OCI-LY7 (cell line): Measurements from ENCODE around the gene AOPEP. TPM values are rescaled to one million over a fixed set of nuclear protein-coding genes. Genes with fewer than 3 reads are reported as not detected.

Source experiments
- BruUV-seq: library from RNA; stranded (reverse); fragments of 400-500 nt; replicated peaks from 2 replicates; lab custom pipeline; 2021; lab: Mats Ljungman, UMichigan
- CTCF ChIA-PET: fragments of 300-600 bp; sonication (Branson Sonifier 250); formaldehyde crosslinking; loops from one replicate; lab custom pipeline; 2022; ENCODE audit warnings: antibody characterized with exemption; ENCODE audit not compliant: unreplicated experiment; lab: Charles Lee
- POLR2A ChIA-PET: fragments of 300-600 bp; sonication (Branson Sonifier 250); formaldehyde crosslinking; loops from one replicate; lab custom pipeline; 2022; ENCODE audit warnings: antibody characterized with exemption; lab: Charles Lee
- DNase-seq: peaks from one replicate; pipeline ENCODE4 v3.0.0-alpha.2; 2015; ENCODE audit warnings: low spot score
- H2AFZ ChIP-seq: fragments of 200-600 bp; sonication (generic), shearing (Covaris generic); 2 replicates; pipeline ENCODE4 v1.6.1; 2014; ENCODE audit warnings: mild to moderate bottlenecking, antibody characterized with exemption, low read length, moderate library complexity
- H3K27ac ChIP-seq: fragments of 200-600 bp; sonication (generic); 2 replicates; pipeline ENCODE4 v1.5.1; 2014; ENCODE audit warnings: mixed run types, low read depth, mild to moderate bottlenecking, moderate library complexity, low read length, inconsistent platforms; ENCODE audit not compliant: poor library complexity, severe bottlenecking
- H3K36me3 ChIP-seq: fragments of 200-600 bp; sonication (generic); 2 replicates; pipeline ENCODE4 v1.6.1; 2014; ENCODE audit warnings: mild to moderate bottlenecking, antibody characterized with exemption, low read length, moderate library complexity, mixed read lengths; ENCODE audit not compliant: insufficient read depth
- H3K4me1 ChIP-seq: fragments of 200-600 bp; sonication (generic); 2 replicates; pipeline ENCODE4 v1.5.1; 2014; ENCODE audit warnings: mild to moderate bottlenecking, low read length; ENCODE audit not compliant: insufficient read depth, poor library complexity, severe bottlenecking
- H3K4me2 ChIP-seq: fragments of 200-600 bp; sonication (generic); 2 replicates; pipeline ENCODE4 v1.6.1; 2014; ENCODE audit warnings: mild to moderate bottlenecking, low read length
- H3K4me3 ChIP-seq: fragments of 200-600 bp; sonication (generic); 2 replicates; pipeline ENCODE4 v1.5.1; 2014; ENCODE audit warnings: mild to moderate bottlenecking, low read depth, low read length; ENCODE audit not compliant: poor library complexity, severe bottlenecking
- H3K79me2 ChIP-seq: fragments of 200-600 bp; sonication (generic); 2 replicates; pipeline ENCODE4 v1.6.1; 2016; ENCODE audit warnings: low read depth, mild to moderate bottlenecking, low read length, moderate library complexity, mixed read lengths; ENCODE audit not compliant: insufficient read depth
- H3K9me2 ChIP-seq: fragments of 200-600 bp; sonication (generic); 2 replicates; pipeline ENCODE4 v1.6.1; 2016; ENCODE audit warnings: mild to moderate bottlenecking, low read length, mixed read lengths; ENCODE audit not compliant: insufficient read depth
- H3K9me3 ChIP-seq: fragments of 200-600 bp; sonication (generic); 2 replicates; pipeline ENCODE4 v1.6.1; 2014; ENCODE audit warnings: mild to moderate bottlenecking, mixed run types, low read length, mixed read lengths
- H4K20me1 ChIP-seq: fragments of 200-600 bp; sonication (generic); 2 replicates; pipeline ENCODE4 v1.6.1; 2014; ENCODE audit warnings: mild to moderate bottlenecking, antibody characterized with exemption, low read length, moderate library complexity, mixed read lengths; ENCODE audit not compliant: insufficient read depth
- CTCF ChIP-seq: fragments of 200-600 bp; sonication (generic); conservative IDR thresholded peaks from 2 replicates; pipeline ENCODE4 v1.5.1; 2014; ENCODE audit warnings: mild to moderate bottlenecking, antibody characterized with exemption, low read length, moderate library complexity, mixed read lengths
- EZH2phosphoT487 ChIP-seq: fragments of 200-600 bp; sonication (generic); IDR thresholded peaks from 2 replicates; pipeline ENCODE4 v1.6.1; 2018; ENCODE audit warnings: low read depth, borderline replicate concordance, mild to moderate bottlenecking, mixed run types, antibody characterized with exemption, low read length, moderate library complexity, mixed read lengths
- intact Hi-C: fragments of 100-400 bp; cut with micrococcal nuclease; formaldehyde crosslinking; loops from one replicate; pipeline ENCODE4 v1.10.0; 2022; ENCODE audit not compliant: unreplicated experiment
- total RNA-seq, 2 experiments: library from RNA; depleted of rRNA in 1 of 2; stranded (reverse); fragments of >200 nt in 1 of 2; shearing (Covaris generic) in 1 of 2; gene quantifications; 2 replicates each; pipeline ENCODE4 v1.2.3, GENCODE V29; 2014 to 2022

Gene AOPEP
- total RNA-seq, 2 experiments from 2014 or later, result 17.3 to 24.3 TPM

- Histone ChIP-seq H3K27ac (no peak overlapping the region), H3K4me3 (no peak overlapping the region), H3K4me2 (no peak overlapping the region), H3K4me1 (no peaks in the 10 kb centered on the region), H3K36me3 (no peaks in the 10 kb centered on the region), H3K9me2 (no peaks in the 10 kb centered on the region), H4K20me1 (no peaks in the 10 kb centered on the region), H3K79me2 (no peaks in the 10 kb centered on the region), H3K9me3 (no peaks in the 10 kb centered on the region), H2AFZ (no peak overlapping the region)
- intact Hi-C loops, result no loop called here
- ChIA-PET POLR2A (no interaction called here), CTCF (no interaction called here)
- BruUV-seq, result no TSS peak
- TF ChIP-seq EZH2phosphoT487 (no peak), CTCF (no peak)
- no peak for DNase-seq
Measured at GRCh38 chr9:94690344-94690743, 36.2 kb upstream of the AOPEP start.

DNA sequence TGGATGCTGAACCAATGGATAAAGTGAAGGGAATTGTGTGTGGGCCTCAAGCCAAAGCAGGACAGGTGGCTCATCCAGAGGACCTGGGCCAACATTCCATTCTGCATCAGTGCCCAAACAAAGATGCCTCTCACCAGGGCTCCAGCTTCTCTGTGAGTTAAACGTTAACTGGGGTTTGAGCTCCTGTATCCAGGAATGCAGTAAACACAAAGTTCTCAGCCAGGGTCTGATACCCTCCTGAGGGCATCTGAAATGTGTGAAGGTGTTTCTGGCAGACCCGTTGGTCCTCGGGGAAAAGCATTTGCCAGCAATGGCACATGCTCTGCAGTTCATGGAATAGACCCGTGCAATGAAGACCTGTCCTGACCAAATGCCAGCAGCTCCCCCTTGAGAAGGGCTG lies 33.9 kb upstream of the AOPEP start:
- H3K4me1 ChIP-seq, result no peaks in the 10 kb centered on the region
- H3K79me2 ChIP-seq, result no peaks in the 10 kb centered on the region
- no peaks in the 10 kb centered on the region for H3K9me3 ChIP-seq
- H3K4me2 ChIP-seq, result no peak overlapping the region
- DNase-seq, result no peak
- H3K9me2 ChIP-seq, result no peaks in the 10 kb centered on the region
- H3K36me3 ChIP-seq, result no peaks in the 10 kb centered on the region
- BruUV-seq, result no TSS peak
- POLR2A ChIA-PET, result no interaction called here
- no peaks in the 10 kb centered on the region for H4K20me1 ChIP-seq
- no peak for TF ChIP-seq EZH2phosphoT487
- no peak overlapping the region for H2AFZ ChIP-seq
- intact Hi-C loops, result no loop called here
- CTCF ChIA-PET, result no interaction called here
- no peak overlapping the region for H3K4me3 ChIP-seq
- H3K27ac ChIP-seq, result no peak overlapping the region

DNA sequence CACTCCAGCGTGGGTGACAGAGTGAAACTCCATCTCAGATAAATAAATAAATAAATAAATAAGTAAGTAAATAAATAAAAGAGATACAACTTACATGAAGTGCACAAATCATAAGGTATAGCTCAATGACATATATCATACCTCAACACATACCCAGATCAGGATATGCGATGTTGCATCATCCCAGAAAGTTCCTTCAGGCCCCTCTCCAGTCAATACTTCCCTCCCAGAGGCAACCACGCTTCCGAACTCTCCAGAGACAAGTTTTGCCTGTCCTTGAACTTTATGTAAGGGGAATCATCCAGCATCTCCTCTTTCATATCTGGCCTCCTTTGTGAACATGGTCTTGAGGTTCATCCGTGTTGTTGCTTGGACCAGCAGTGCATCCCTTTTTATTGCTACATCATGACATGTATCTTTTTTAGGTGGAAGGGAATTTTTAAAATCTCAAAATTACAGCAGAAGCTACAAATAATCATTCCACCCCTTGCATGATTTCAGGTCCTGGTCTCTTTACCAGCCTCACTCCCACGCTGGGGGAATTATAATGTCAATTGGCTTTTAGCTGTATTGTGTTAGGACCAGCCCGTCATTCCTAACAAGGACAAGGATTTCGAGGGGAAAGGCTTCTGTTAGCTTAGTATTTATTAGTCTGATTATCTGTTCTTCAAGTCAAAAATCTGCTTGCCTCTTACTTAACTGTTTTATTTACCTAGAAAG lies 32.9 kb upstream of the AOPEP start:
- POLR2A ChIA-PET, result interaction anchor here (0.7 kb wide), 1 partner anchor 451 kb away, joined by 4 read pairs; no protein-coding TSS in a partner anchor

More for the DNA sequence above, 32.9 kb upstream of the AOPEP start:
- H3K9me2 ChIP-seq, result no peaks in the 10 kb centered on the region
- TF ChIP-seq EZH2phosphoT487, result no peak
- TF ChIP-seq CTCF, result no peak
- no TSS peak for BruUV-seq
- no peak overlapping the region for H2AFZ ChIP-seq
- H3K79me2 ChIP-seq, result no peaks in the 10 kb centered on the region
- H3K4me2 ChIP-seq, result no peak overlapping the region
- intact Hi-C loops, result no loop called here
- H4K20me1 ChIP-seq, result no peaks in the 10 kb centered on the region
- H3K4me1 ChIP-seq, result no peaks in the 10 kb centered on the region
- no peaks in the 10 kb centered on the region for H3K36me3 ChIP-seq
- H3K4me3 ChIP-seq, result no peak overlapping the region
- CTCF ChIA-PET, result no interaction called here
- H3K9me3 ChIP-seq, result no peaks in the 10 kb centered on the region
- no peak overlapping the region for H3K27ac ChIP-seq
- DNase-seq, result no peak
